Stomach (tissue), 4 donors: ENCODE measurements around the gene ESYT3.

Source experiments
- CTCF ChIP-seq, 7 experiments: fragments of 450-650 bp in 4 of 7; fragments of 200-600 bp in 3 of 7; sonication (generic) in 3 of 7; IDR thresholded peaks; one replicate each; pipeline ENCODE4 v1.5.1; 2016 to 2019; ENCODE audit warnings: antibody characterized with exemption in 7 of 7, control low read depth in 2 of 7, mild to moderate bottlenecking in 1 of 7
- POLR2A ChIP-seq, 4 donors: fragments of 450-650 bp; IDR thresholded peaks; one replicate each; pipeline ENCODE4 v1.6.1; 2016; ENCODE audit warnings: antibody characterized with exemption in 4 of 4, control low read depth in 2 of 4, mild to moderate bottlenecking in 1 of 4, moderate library complexity in 1 of 4

GRCh38 chr3:138434276-138434874 is at the start of gene ESYT3:
- no peak for TF ChIP-seq POLR2A (IDR thresholded peaks at IDR 0.05)
- TF ChIP-seq CTCF (IDR thresholded peaks at IDR 0.05): no peak
